Thoracic aorta (tissue), 2 donors: ENCODE data around the gene OR8J3. TPM values are rescaled to one million over a fixed set of nuclear protein-coding genes. Genes with fewer than 3 reads are reported as not detected.

ENCODE experiments used
- ATAC-seq: fragments of 150-250 bp; one replicate; pipeline ENCODE4 v1.8.0; 2017; ENCODE audit warnings: low read depth; ENCODE audit not compliant: insufficient number of reproducible peaks, low FRiP score
- DNase-seq: peaks from one replicate; pipeline ENCODE4 v3.0.0-alpha.2; 2020; ENCODE audit warnings: low spot score
- H3K27ac ChIP-seq, 2 donors: fragments of 200-600 bp; sonication (generic); 1 replicate in 1 of 2; 2 replicates in 1 of 2; pipeline ENCODE4 v1.5.1; 2016; ENCODE audit warnings: mild to moderate bottlenecking in 2 of 2, moderate library complexity in 2 of 2
- H3K27me3 ChIP-seq: fragments of 200-600 bp; sonication (generic); replicated peaks from 2 replicates; pipeline ENCODE4 v1.6.0; 2016; ENCODE audit warnings: mild to moderate bottlenecking; ENCODE audit not compliant: insufficient read depth
- H3K36me3 ChIP-seq: fragments of 200-600 bp; sonication (generic); one replicate; pipeline ENCODE4 v1.5.1; 2016
- H3K4me1 ChIP-seq, 2 donors: fragments of 200-600 bp; sonication (generic); 1 replicate in 1 of 2; 2 replicates in 1 of 2; pipeline versions ENCODE4 v1.5.1 to v1.6.0; 2016; ENCODE audit warnings: low read depth in 2 of 2, mild to moderate bottlenecking in 1 of 2; ENCODE audit not compliant: control insufficient read depth in 1 of 2
- H3K4me3 ChIP-seq: fragments of 200-600 bp; sonication (generic); 2 replicates; pipeline ENCODE4 v1.5.1; 2016; ENCODE audit warnings: mild to moderate bottlenecking
- H3K9me3 ChIP-seq: fragments of 200-600 bp; sonication (generic); 2 replicates; pipeline ENCODE4 v1.5.1; 2016
- CTCF ChIP-seq: fragments of 200-600 bp; sonication (generic); IDR thresholded peaks from one replicate; pipeline ENCODE4 v1.5.1; 2019; ENCODE audit warnings: antibody characterized with exemption
- total RNA-seq, 2 donors: library from RNA; depleted of rRNA; stranded (reverse); fragments of >200 nt; gene quantifications; one replicate each; pipeline versions ENCODE4 v1.1.0 to v1.2.3, GENCODE V29; 2016

OR8J3 gene, protein sequence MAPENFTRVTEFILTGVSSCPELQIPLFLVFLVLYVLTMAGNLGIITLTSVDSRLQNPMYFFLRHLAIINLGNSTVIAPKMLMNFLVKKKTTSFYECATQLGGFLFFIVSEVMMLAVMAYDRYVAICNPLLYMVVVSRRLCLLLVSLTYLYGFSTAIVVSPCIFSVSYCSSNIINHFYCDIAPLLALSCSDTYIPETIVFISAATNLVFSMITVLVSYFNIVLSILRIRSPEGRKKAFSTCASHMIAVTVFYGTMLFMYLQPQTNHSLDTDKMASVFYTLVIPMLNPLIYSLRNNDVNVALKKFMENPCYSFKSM
- not detected for total RNA-seq

GRCh38 chr11:56140151-56140661 lies at the start of gene OR8J3:
Gene OR8J3 (minus strand): TSS chr11:56140201. CDS start chr11:56137718, 2,483 bp downstream.
- no peak for TF ChIP-seq CTCF
- H3K4me1 ChIP-seq, result no peaks in the 10 kb centered on the region

GRCh38 chr11:56188602-56189001 lies 48.6 kb upstream of the OR8J3 start:
- no peaks in the 10 kb centered on the region for H3K9me3 ChIP-seq
- no peaks in the 10 kb centered on the region for H3K36me3 ChIP-seq
- no peak for ATAC-seq
- H3K27ac ChIP-seq, result no peak overlapping the region
- TF ChIP-seq CTCF, result no peak
- H3K27me3 ChIP-seq, result no peaks in the 10 kb centered on the region
- no peak for DNase-seq
- no peaks in the 10 kb centered on the region for H3K4me1 ChIP-seq
- no peak overlapping the region for H3K4me3 ChIP-seq

More at GRCh38 chr11:56140151-56140661, at the start of gene OR8J3:
- H3K36me3 ChIP-seq, result no peaks in the 10 kb centered on the region
- DNase-seq, result no peak
- ATAC-seq, result no peak
- no peak within 1 kb of the TSS for H3K27ac ChIP-seq
- no peaks in the 10 kb centered on the region for H3K27me3 ChIP-seq
- H3K4me3 ChIP-seq, result no peak within 1 kb of the TSS
- no peaks in the 10 kb centered on the region for H3K9me3 ChIP-seq

DNA sequence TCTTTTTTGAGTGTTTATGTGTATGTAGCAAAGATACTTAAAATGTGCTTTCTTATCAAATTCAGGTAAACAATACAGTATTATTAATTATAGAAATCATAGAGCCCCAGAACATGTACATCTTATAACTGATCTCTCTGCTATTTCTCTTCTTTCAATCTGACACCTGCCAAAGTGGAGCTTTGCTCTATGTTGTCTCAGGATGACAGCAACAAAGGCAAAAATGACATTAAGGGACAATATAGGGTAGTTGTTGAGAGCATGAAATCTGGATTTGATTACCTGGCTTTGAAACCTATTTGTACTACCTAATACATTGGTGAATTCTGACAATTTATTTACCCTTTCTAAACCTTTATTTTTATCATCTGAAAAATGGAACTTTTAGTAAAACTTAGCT lies 43.5 kb upstream of the OR8J3 start:
- no peak for TF ChIP-seq CTCF
- no peak overlapping the region for H3K27ac ChIP-seq
- DNase-seq, result no peak
- no peaks in the 10 kb centered on the region for H3K4me1 ChIP-seq
- peaks cover 7% of the 10 kb centered on the region for H3K9me3 ChIP-seq
- no peak overlapping the region for H3K4me3 ChIP-seq
- H3K36me3 ChIP-seq, result no peaks in the 10 kb centered on the region
- no peaks in the 10 kb centered on the region for H3K27me3 ChIP-seq
- ATAC-seq, result no peak

GRCh38 chr11:56176318-56176717 lies 36.3 kb upstream of the OR8J3 start, which contains the start of gene OR5J2:
Gene OR5J2 (plus strand): TSS chr11:56176618. CDS start chr11:56176618, 0 bp downstream.
- ATAC-seq (no peak), DNase-seq (no peak)
- Histone ChIP-seq H3K27ac (no peak within 1 kb of the TSS), H3K4me1 (no peaks in the 10 kb centered on the region), H3K9me3 (peaks cover 7% of the 10 kb centered on the region), H3K36me3 (no peaks in the 10 kb centered on the region), H3K4me3 (no peak within 1 kb of the TSS), H3K27me3 (no peaks in the 10 kb centered on the region)
- TF ChIP-seq CTCF, result no peak

GRCh38 chr11:56172256-56172830 lies 32.3 kb upstream of the OR8J3 start:
- TF ChIP-seq CTCF, result no peak

More at GRCh38 chr11:56172256-56172830, 32.3 kb upstream of the OR8J3 start:
- Histone ChIP-seq H3K4me1 (no peaks in the 10 kb centered on the region), H3K9me3 (no peaks in the 10 kb centered on the region), H3K4me3 (no peak overlapping the region), H3K27ac (no peak overlapping the region), H3K36me3 (no peaks in the 10 kb centered on the region), H3K27me3 (no peaks in the 10 kb centered on the region)
- DNase-seq, result no peak
- no peak for ATAC-seq
